ENCODE results near the gene MTUS2. TPM values are rescaled to one million over a fixed set of nuclear protein-coding genes. Genes with fewer than 3 reads are reported as not detected.

Gene MTUS2
- total and polyA plus RNA-seq, 10 of the 15 experiments (the other 5 are each of a cell fraction or from before 2014, with no cell fraction given) = under 0.01 to 0.05 (median 0.02) TPM; not detected in 6

GRCh38 chr13:28885181-28885580 is 65.0 kb downstream of the MTUS2 start:
- Histone ChIP-seq H3K79me2 (ENCODE audit: control insufficient read depth, insufficient read depth, low read length) (no peaks in the 10 kb centered on the region), H3K9me3 (replicated peaks; ENCODE audit: control insufficient read depth, insufficient read depth, low read length) (no peaks in the 10 kb centered on the region), H2AFZ (ENCODE audit: control insufficient read depth, low read depth, low read length) (no peak overlapping the region), H3K27ac (ENCODE audit: control insufficient read depth, insufficient read depth) (no peak overlapping the region), H4K20me1 (ENCODE audit: control insufficient read depth, insufficient read depth) (no peaks in the 10 kb centered on the region), H3K9ac (ENCODE audit: control insufficient read depth, insufficient read depth, low read length) (no peak overlapping the region), H3K4me3 (no peak overlapping the region), H3K36me3 (ENCODE audit: control insufficient read depth in 2 of 2, insufficient read depth in 2 of 2, low read length in 1 of 2) (no peaks in the 10 kb centered on the region), H3K27me3 (replicated peaks in 1 of 2; ENCODE audit: control insufficient read depth in 2 of 2, insufficient read depth in 2 of 2, low read length in 1 of 2) (no peaks in the 10 kb centered on the region), H3K4me1 (ENCODE audit: control insufficient read depth, insufficient read depth, low read length) (no peaks in the 10 kb centered on the region), H3K4me2 (ENCODE audit: control insufficient read depth, insufficient read depth) (no peak overlapping the region)
- no peak for FAIRE-seq
- WGBS (ENCODE audit: insufficient coverage, insufficient replicate concordance, low lambda C conversion rate, missing lambda C conversion rate) = 0% methylated on average over 4 of the region's 4 CpGs
- intact Hi-C loops (cut with micrococcal nuclease; ENCODE audit: unreplicated experiment) = no loop called here
- CTCF ChIA-PET = no interaction called here
- no TSS peak for BruUV-seq (replicated peaks)
- POLR2A ChIA-PET = no interaction called here
- no peak for ATAC-seq
- SMC1A ChIA-PET (ENCODE audit: uncharacterized antibody, unreplicated experiment) = no interaction called here
- DNase-seq (ENCODE audit: low read depth, low spot score) = no peak
- RAD21 ChIA-PET (ENCODE audit: unreplicated experiment) = no interaction called here
- no peak for TF ChIP-seq ZNF384 (IDR thresholded peaks at IDR 0.05; ENCODE audit: borderline replicate concordance, low read depth, low read length)
- no peak for TF ChIP-seq KLF5 (IDR thresholded peaks at IDR 0.05; ENCODE audit: partially characterized antibody)
- TF ChIP-seq, protein P1, sequence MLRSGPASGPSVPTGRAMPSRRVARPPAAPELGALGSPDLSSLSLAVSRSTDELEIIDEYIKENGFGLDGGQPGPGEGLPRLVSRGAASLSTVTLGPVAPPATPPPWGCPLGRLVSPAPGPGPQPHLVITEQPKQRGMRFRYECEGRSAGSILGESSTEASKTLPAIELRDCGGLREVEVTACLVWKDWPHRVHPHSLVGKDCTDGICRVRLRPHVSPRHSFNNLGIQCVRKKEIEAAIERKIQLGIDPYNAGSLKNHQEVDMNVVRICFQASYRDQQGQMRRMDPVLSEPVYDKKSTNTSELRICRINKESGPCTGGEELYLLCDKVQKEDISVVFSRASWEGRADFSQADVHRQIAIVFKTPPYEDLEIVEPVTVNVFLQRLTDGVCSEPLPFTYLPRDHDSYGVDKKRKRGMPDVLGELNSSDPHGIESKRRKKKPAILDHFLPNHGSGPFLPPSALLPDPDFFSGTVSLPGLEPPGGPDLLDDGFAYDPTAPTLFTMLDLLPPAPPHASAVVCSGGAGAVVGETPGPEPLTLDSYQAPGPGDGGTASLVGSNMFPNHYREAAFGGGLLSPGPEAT (IDR thresholded peaks at IDR 0.05; ENCODE audit: low read depth) = no peak
- TF ChIP-seq SIX5 (IDR thresholded peaks at IDR 0.05; ENCODE audit: low read depth, low read length, severe bottlenecking) = no peak
- in situ Hi-C loops (cut with MboI) = no loop called here

DNA sequence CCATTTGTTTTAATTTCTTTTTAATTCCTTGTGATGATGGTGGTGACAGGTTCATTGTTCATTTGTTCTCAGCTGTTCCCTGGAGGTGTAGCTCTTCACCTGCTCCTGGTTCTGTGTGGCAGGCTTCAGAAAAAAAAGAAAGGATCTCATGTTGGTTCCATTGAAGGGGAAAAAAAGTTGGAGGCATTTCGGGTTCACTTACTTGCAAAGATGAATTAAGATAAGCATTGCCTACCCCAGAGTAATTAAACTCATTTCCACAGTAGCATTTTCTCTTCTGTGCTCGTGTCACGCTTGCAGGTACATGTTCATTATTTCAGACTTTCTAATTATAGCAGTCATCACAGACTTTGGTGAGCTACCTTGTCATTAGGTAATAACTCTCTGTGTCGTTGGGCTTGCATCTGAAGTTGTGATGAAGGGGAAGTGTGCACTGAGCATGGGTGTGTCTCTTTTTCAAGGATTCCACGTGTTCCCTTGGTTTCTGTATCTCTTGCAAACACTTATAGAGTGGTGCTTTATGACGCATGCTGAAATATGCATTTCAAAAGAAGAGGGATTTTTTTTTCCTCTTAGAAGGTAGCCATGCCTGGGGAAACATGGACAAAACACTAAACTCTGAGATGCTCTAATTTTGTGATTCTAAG is 69.1 kb downstream of the MTUS2 start:
- intact Hi-C loops (cut with micrococcal nuclease; ENCODE audit: unreplicated experiment) = no loop called here
- BruUV-seq (replicated peaks) = no TSS peak
- Histone ChIP-seq H3K4me1 (ENCODE audit: control insufficient read depth, insufficient read depth, low read length) (no peaks in the 10 kb centered on the region), H3K36me3 (ENCODE audit: control insufficient read depth in 2 of 2, insufficient read depth in 2 of 2, low read length in 1 of 2) (no peaks in the 10 kb centered on the region), H3K9ac (ENCODE audit: control insufficient read depth, insufficient read depth, low read length) (no peak overlapping the region), H3K27ac (ENCODE audit: control insufficient read depth, insufficient read depth) (no peak overlapping the region), H2AFZ (ENCODE audit: control insufficient read depth, low read depth, low read length) (no peak overlapping the region), H3K9me3 (replicated peaks; ENCODE audit: control insufficient read depth, insufficient read depth, low read length) (no peaks in the 10 kb centered on the region), H3K27me3 (replicated peaks in 1 of 2; ENCODE audit: control insufficient read depth in 2 of 2, insufficient read depth in 2 of 2, low read length in 1 of 2) (no peaks in the 10 kb centered on the region), H4K20me1 (ENCODE audit: control insufficient read depth, insufficient read depth) (no peaks in the 10 kb centered on the region), H3K4me3 (no peak overlapping the region), H3K79me2 (ENCODE audit: control insufficient read depth, insufficient read depth, low read length) (no peaks in the 10 kb centered on the region), H3K4me2 (ENCODE audit: control insufficient read depth, insufficient read depth) (no peak overlapping the region)
- SMC1A ChIA-PET (ENCODE audit: uncharacterized antibody, unreplicated experiment) = no interaction called here
- TF ChIP-seq DPF2 (IDR thresholded peaks at IDR 0.05) = no peak
- TF ChIP-seq, protein P1 (IDR thresholded peaks at IDR 0.05; ENCODE audit: low read depth) = no peak
- POLR2A ChIA-PET = no interaction called here
- FAIRE-seq (no peak), ATAC-seq (no peak), DNase-seq (ENCODE audit: low read depth, low spot score) (no peak)
- RAD21 ChIA-PET (ENCODE audit: unreplicated experiment) = no interaction called here
- WGBS (ENCODE audit: insufficient coverage, insufficient replicate concordance, low lambda C conversion rate, missing lambda C conversion rate) = 0% methylated on average over 6 of the region's 6 CpGs
- in situ Hi-C loops (cut with MboI) = no loop called here
- CTCF ChIA-PET = no interaction called here
